ENCODE data around the gene WDFY4.

WDFY4 gene

GRCh38 chr10:49024484-49024883, 339.8 kb downstream of the WDFY4 start:
- ATAC-seq (ENCODE audit: low read depth) (no peak), DNase-seq (ENCODE audit: low spot score) (no peak)
- Histone ChIP-seq H3K27ac (ENCODE audit: poor library complexity, severe bottlenecking) (no peak overlapping the region), H3K9me3 (ENCODE audit: severe bottlenecking) (no peaks in the 10 kb centered on the region), H3K4me1 (ENCODE audit: insufficient read depth, poor library complexity, severe bottlenecking) (no peaks in the 10 kb centered on the region), H3K27me3 (ENCODE audit: insufficient read depth, poor library complexity, severe bottlenecking) (no peaks in the 10 kb centered on the region), H3K4me3 (ENCODE audit: severe bottlenecking) (no peak overlapping the region), H3K36me3 (ENCODE audit: low read depth) (no peaks in the 10 kb centered on the region)
- no peak for TF ChIP-seq CTCF (IDR thresholded peaks at IDR 0.05; ENCODE audit: poor library complexity, severe bottlenecking)

GRCh38 chr10:49025347-49025983, 340.8 kb downstream of the WDFY4 start:
- no peak overlapping the region for H3K27ac ChIP-seq (ENCODE audit: poor library complexity, severe bottlenecking)
- DNase-seq (ENCODE audit: low spot score) (no peak), ATAC-seq (ENCODE audit: low read depth) (no peak)
- no peaks in the 10 kb centered on the region for H3K36me3 ChIP-seq (ENCODE audit: low read depth)
- H3K27me3 ChIP-seq (ENCODE audit: insufficient read depth, poor library complexity, severe bottlenecking), result no peaks in the 10 kb centered on the region
- no peaks in the 10 kb centered on the region for H3K4me1 ChIP-seq (ENCODE audit: insufficient read depth, poor library complexity, severe bottlenecking)
- H3K9me3 ChIP-seq (ENCODE audit: severe bottlenecking), result no peaks in the 10 kb centered on the region
- TF ChIP-seq CTCF (IDR thresholded peaks at IDR 0.05; ENCODE audit: poor library complexity, severe bottlenecking), result no peak
- no peak overlapping the region for H3K4me3 ChIP-seq (ENCODE audit: severe bottlenecking)

GRCh38 chr10:49028639-49029038, 344.0 kb downstream of the WDFY4 start:
- no peak for TF ChIP-seq CTCF (IDR thresholded peaks at IDR 0.05; ENCODE audit: poor library complexity, severe bottlenecking)
- Histone ChIP-seq H3K4me3 (ENCODE audit: severe bottlenecking) (no peak overlapping the region), H3K36me3 (ENCODE audit: low read depth) (no peaks in the 10 kb centered on the region), H3K4me1 (ENCODE audit: insufficient read depth, poor library complexity, severe bottlenecking) (no peaks in the 10 kb centered on the region), H3K9me3 (ENCODE audit: severe bottlenecking) (no peaks in the 10 kb centered on the region), H3K27ac (ENCODE audit: poor library complexity, severe bottlenecking) (no peak overlapping the region), H3K27me3 (ENCODE audit: insufficient read depth, poor library complexity, severe bottlenecking) (no peaks in the 10 kb centered on the region)
- ATAC-seq (ENCODE audit: low read depth) (no peak), DNase-seq (ENCODE audit: low spot score) (no peak)

- H3K4me3 ChIP-seq (ENCODE audit: severe bottlenecking), result no peak overlapping the region
- H3K27ac ChIP-seq (ENCODE audit: poor library complexity, severe bottlenecking), result no peak overlapping the region
- no peaks in the 10 kb centered on the region for H3K9me3 ChIP-seq (ENCODE audit: severe bottlenecking)
- DNase-seq (ENCODE audit: low spot score), result no peak
- no peak for TF ChIP-seq CTCF (IDR thresholded peaks at IDR 0.05; ENCODE audit: poor library complexity, severe bottlenecking)
- H3K36me3 ChIP-seq (ENCODE audit: low read depth), result no peaks in the 10 kb centered on the region
- no peak for ATAC-seq (ENCODE audit: low read depth)
- H3K4me1 ChIP-seq (ENCODE audit: insufficient read depth, poor library complexity, severe bottlenecking), result no peaks in the 10 kb centered on the region
- H3K27me3 ChIP-seq (ENCODE audit: insufficient read depth, poor library complexity, severe bottlenecking), result no peaks in the 10 kb centered on the region
Measured at GRCh38 chr10:49029666-49030065, 345.0 kb downstream of the WDFY4 start.
